WTC11 (cell line): ENCODE measurements around the gene HJV.

Source experiments
- TF ChIP-seq, protein P1 (sequence below): fragments of 200-600 bp; IDR thresholded peaks from 2 replicates; pipeline ENCODE4 v1.8.0; 2022; ENCODE audit warnings: antibody characterized with exemption
- TF ChIP-seq, protein P2 (sequence below): sonication (generic); formaldehyde crosslinking; IDR thresholded peaks from 2 replicates; pipeline ENCODE4 v1.8.0; 2022; ENCODE audit warnings: mild to moderate bottlenecking, missing genetic modification reagents

DNA sequence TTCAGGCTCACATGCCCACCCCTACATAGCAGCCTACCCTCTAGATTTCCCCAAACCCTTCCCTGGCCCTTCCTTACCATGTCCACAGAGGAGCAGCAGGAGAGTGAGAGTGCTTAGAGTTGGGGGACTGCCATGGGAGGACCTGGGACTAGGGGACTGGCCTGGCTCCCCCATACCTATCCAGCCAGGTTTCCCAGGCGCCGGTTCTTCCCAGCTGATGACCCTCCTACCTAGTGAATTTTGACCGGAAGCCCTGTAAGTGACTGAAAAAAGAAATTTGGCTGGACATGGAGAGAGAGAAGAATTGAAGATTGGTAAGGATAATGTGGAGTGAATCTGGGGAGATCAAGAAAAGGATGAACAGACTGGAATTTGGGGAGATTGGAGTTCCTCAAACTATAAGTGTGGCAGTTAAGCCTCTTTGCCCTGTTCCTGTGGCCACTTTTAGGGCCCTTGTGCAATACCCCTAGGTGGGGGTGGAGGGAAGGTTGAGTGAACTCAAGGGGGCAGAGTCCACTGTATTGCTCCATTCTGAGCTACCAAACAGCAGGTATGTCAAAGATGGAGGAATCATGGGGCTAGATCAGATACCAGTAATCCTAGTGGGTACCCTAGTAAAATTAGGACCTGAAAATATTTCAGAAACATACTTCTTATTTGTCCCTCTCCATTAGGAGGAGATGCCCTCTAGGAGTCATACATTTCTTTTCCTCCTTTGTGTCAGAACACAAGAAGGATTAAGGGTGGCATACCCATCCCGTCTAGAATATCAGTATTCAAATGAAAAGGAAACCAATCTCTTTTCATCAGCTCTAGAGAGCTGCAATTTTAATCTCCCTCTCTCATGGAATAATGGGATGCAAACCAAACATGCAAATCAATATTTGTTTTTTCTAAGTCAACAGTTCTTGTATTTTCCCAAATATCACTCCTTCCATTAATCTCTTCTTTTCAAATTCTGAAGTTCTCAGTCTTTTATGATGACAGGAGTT lies 1.2 kb downstream of the HJV start:
- TF ChIP-seq, protein P1, sequence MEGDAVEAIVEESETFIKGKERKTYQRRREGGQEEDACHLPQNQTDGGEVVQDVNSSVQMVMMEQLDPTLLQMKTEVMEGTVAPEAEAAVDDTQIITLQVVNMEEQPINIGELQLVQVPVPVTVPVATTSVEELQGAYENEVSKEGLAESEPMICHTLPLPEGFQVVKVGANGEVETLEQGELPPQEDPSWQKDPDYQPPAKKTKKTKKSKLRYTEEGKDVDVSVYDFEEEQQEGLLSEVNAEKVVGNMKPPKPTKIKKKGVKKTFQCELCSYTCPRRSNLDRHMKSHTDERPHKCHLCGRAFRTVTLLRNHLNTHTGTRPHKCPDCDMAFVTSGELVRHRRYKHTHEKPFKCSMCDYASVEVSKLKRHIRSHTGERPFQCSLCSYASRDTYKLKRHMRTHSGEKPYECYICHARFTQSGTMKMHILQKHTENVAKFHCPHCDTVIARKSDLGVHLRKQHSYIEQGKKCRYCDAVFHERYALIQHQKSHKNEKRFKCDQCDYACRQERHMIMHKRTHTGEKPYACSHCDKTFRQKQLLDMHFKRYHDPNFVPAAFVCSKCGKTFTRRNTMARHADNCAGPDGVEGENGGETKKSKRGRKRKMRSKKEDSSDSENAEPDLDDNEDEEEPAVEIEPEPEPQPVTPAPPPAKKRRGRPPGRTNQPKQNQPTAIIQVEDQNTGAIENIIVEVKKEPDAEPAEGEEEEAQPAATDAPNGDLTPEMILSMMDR: no peak
- TF ChIP-seq, protein P2, sequence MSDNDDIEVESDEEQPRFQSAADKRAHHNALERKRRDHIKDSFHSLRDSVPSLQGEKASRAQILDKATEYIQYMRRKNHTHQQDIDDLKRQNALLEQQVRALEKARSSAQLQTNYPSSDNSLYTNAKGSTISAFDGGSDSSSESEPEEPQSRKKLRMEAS (CRISPR knock-in tag): no peak
